HL-60 (cell line): ENCODE data around the gene ACO2.

Experiments
- DNase-seq, 2 experiments: peaks; one replicate each; pipeline ENCODE4 v3.0.0-alpha.2; 2010 to 2020; ENCODE audit warnings: low read depth in 1 of 2, low spot score in 1 of 2
- H3K27ac ChIP-seq: fragments of 250-450 bp; sonication (Bioruptor Pico); replicated peaks from 2 replicates; pipeline ENCODE4 v1.5.1; 2020; ENCODE audit warnings: mild to moderate bottlenecking, moderate library complexity
- H3K27me3 ChIP-seq: fragments of 250-450 bp; sonication (Bioruptor Pico); 2 replicates; pipeline ENCODE4 v1.5.1; 2021; ENCODE audit warnings: mild to moderate bottlenecking, moderate library complexity; ENCODE audit not compliant: insufficient read depth, poor library complexity, severe bottlenecking
- H3K4me3 ChIP-seq: replicated peaks from 2 replicates; pipeline ENCODE4 v1.5.1; 2011; ENCODE audit warnings: mild to moderate bottlenecking, control low read depth, low read length; ENCODE audit not compliant: insufficient read depth
- GABPA ChIP-seq: IDR thresholded peaks from 2 replicates; pipeline ENCODE4 v1.6.1; 2012; ENCODE audit warnings: low read depth
- POLR2AphosphoS5 ChIP-seq: IDR thresholded peaks from 2 replicates; pipeline ENCODE4 v1.6.1; 2012; ENCODE audit warnings: low read depth
- SPI1 ChIP-seq: IDR thresholded peaks from 2 replicates; pipeline ENCODE4 v1.6.1; 2012; ENCODE audit warnings: low read depth, mild to moderate bottlenecking, borderline replicate concordance
- TF ChIP-seq, protein P1 (sequence below): IDR thresholded peaks from 2 replicates; pipeline ENCODE4 v1.6.1; 2012; ENCODE audit warnings: low read depth; ENCODE audit not compliant: insufficient replicate concordance
- TF ChIP-seq, protein P2 (sequence below): IDR thresholded peaks from one replicate; pipeline ENCODE4 v1.5.1; 2011; ENCODE audit warnings: low read length, control low read depth, inconsistent platforms; ENCODE audit not compliant: insufficient read depth

The ACO2 gene

GRCh38 chr22:41531715-41532477 is 63.0 kb downstream of the ACO2 start:
- Histone ChIP-seq H3K27me3 (no peaks in the 10 kb centered on the region), H3K27ac (no peak overlapping the region), H3K4me3 (no peak overlapping the region)
- TF ChIP-seq, protein P1, sequence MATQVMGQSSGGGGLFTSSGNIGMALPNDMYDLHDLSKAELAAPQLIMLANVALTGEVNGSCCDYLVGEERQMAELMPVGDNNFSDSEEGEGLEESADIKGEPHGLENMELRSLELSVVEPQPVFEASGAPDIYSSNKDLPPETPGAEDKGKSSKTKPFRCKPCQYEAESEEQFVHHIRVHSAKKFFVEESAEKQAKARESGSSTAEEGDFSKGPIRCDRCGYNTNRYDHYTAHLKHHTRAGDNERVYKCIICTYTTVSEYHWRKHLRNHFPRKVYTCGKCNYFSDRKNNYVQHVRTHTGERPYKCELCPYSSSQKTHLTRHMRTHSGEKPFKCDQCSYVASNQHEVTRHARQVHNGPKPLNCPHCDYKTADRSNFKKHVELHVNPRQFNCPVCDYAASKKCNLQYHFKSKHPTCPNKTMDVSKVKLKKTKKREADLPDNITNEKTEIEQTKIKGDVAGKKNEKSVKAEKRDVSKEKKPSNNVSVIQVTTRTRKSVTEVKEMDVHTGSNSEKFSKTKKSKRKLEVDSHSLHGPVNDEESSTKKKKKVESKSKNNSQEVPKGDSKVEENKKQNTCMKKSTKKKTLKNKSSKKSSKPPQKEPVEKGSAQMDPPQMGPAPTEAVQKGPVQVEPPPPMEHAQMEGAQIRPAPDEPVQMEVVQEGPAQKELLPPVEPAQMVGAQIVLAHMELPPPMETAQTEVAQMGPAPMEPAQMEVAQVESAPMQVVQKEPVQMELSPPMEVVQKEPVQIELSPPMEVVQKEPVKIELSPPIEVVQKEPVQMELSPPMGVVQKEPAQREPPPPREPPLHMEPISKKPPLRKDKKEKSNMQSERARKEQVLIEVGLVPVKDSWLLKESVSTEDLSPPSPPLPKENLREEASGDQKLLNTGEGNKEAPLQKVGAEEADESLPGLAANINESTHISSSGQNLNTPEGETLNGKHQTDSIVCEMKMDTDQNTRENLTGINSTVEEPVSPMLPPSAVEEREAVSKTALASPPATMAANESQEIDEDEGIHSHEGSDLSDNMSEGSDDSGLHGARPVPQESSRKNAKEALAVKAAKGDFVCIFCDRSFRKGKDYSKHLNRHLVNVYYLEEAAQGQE: no peak
- TF ChIP-seq POLR2AphosphoS5: 0 out of 2 replicates have a peak, but pooled peaks have one; percentile 1
- no peak for DNase-seq

DNA sequence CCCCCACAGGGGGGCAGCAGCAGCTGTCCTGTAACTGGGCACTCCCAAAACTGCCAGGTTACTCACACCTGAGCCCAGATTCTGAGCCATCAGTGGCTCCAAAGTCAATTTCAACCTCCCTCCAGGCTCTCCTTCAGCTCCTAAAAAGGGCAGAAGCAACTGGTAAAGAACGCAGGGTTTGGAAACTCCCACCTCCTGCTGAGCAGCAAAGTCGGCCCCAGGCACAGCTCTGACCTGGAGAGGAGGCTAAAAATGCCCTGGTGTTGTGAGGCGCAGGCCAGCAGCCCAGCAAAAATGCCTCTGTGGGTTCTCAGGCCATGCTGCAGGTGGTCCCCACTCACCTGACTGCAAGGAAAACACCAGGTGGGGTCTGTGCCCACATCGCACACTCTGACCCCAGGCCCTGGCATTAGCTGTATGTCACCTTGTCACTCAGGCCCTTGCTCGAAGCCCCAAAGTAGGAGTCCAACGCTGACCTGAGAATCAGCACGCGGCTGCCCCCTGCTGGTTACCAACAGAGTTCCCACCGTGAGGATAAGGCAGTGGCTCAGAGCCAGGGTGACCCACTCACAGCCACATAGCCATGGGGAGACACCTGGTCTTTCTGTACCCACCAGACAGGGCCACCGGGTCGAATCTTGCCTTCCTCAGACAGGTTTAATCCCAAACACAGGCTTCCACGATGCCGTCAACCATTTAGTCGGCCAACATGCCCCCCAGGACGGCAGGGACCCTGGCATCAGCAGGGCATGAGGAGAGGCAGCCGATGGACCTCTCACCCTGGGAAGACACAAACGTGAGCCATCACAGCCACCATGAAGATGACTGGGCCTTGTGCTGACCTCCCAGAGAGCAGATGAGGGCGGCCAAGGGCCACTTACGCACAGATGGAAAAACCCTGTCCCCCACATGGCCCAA is 64.2 kb downstream of the ACO2 start:
- no peak overlapping the region for H3K27ac ChIP-seq
- H3K4me3 ChIP-seq: no peak overlapping the region
- H3K27me3 ChIP-seq: no peaks in the 10 kb centered on the region
- DNase-seq: peak in 1 of 2 experiments; percentile 65
- TF ChIP-seq, protein P1: no peak
- TF ChIP-seq POLR2AphosphoS5: peak; percentile 16; the same call in 1 of the 2 replicates
- TF ChIP-seq, protein P2, sequence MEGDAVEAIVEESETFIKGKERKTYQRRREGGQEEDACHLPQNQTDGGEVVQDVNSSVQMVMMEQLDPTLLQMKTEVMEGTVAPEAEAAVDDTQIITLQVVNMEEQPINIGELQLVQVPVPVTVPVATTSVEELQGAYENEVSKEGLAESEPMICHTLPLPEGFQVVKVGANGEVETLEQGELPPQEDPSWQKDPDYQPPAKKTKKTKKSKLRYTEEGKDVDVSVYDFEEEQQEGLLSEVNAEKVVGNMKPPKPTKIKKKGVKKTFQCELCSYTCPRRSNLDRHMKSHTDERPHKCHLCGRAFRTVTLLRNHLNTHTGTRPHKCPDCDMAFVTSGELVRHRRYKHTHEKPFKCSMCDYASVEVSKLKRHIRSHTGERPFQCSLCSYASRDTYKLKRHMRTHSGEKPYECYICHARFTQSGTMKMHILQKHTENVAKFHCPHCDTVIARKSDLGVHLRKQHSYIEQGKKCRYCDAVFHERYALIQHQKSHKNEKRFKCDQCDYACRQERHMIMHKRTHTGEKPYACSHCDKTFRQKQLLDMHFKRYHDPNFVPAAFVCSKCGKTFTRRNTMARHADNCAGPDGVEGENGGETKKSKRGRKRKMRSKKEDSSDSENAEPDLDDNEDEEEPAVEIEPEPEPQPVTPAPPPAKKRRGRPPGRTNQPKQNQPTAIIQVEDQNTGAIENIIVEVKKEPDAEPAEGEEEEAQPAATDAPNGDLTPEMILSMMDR: peak; percentile 91

DNA sequence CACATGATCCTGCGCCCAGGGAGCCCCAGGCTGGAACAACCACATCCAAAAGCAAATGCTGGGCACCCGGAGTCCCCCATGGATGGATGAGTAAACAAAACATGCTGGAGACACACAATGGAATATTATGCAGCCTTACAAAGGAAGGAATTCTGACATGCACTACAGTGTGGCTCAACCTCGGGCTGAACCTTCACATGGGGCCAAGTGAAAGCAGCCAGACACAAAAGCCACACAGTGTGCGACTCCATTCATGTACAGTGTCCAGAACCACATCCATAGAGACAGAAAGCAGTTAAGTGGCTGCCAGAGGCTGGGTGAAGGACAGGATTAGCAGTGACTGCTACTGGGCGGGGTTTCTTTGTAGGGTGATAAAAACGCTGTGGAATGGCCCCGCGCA is 65.3 kb downstream of the ACO2 start:
- DNase-seq: no peak

More for the DNA sequence above, 65.3 kb downstream of the ACO2 start:
- TF ChIP-seq POLR2AphosphoS5 (no peak), SPI1 (no peak), GABPA (no peak)
- TF ChIP-seq, protein P2: no peak
- TF ChIP-seq, protein P1: no peak
- Histone ChIP-seq H3K27ac (no peak overlapping the region), H3K4me3 (no peak overlapping the region), H3K27me3 (no peaks in the 10 kb centered on the region)
